ENCODE data around the gene TATDN2.

The TATDN2 gene

GRCh38 chr3:10248184-10248983 is at the start of gene TATDN2:
Gene TATDN2 (plus strand): TSS chr3:10248459. CDS start chr3:10249201, 742 bp downstream.
- in situ Hi-C loops (cut with MboI; ENCODE audit: low sequenced_read_pairs): no loop called here

GRCh38 chr3:10198761-10199649 is 49.3 kb upstream of the TATDN2 start:
- in situ Hi-C loops (cut with MboI; ENCODE audit: low sequenced_read_pairs): no loop called here

- in situ Hi-C loops (cut with MboI; ENCODE audit: low sequenced_read_pairs): no loop called here
Observed at GRCh38 chr3:10204921-10205320, 43.3 kb upstream of the TATDN2 start.

- in situ Hi-C loops (cut with MboI; ENCODE audit: low sequenced_read_pairs): no loop called here
Observed at GRCh38 chr3:10205451-10206165, 42.7 kb upstream of the TATDN2 start.

- in situ Hi-C loops (cut with MboI; ENCODE audit: low sequenced_read_pairs): no loop called here
Observed at GRCh38 chr3:10206166-10206511, 42.1 kb upstream of the TATDN2 start.

GRCh38 chr3:10213156-10213792 is 35.0 kb upstream of the TATDN2 start:
- in situ Hi-C loops (cut with MboI; ENCODE audit: low sequenced_read_pairs): no loop called here

- in situ Hi-C loops (cut with MboI; ENCODE audit: low sequenced_read_pairs): no loop called here
Observed at GRCh38 chr3:10215578-10216368, 32.5 kb upstream of the TATDN2 start.

GRCh38 chr3:10217359-10217758 is 30.9 kb upstream of the TATDN2 start:
- in situ Hi-C loops (cut with MboI; ENCODE audit: low sequenced_read_pairs): no loop called here

- in situ Hi-C loops (cut with MboI; ENCODE audit: low sequenced_read_pairs): no loop called here
Observed at GRCh38 chr3:10219737-10220136, 28.5 kb upstream of the TATDN2 start.

GRCh38 chr3:10223676-10224639 is 24.3 kb upstream of the TATDN2 start:
- in situ Hi-C loops (cut with MboI; ENCODE audit: low sequenced_read_pairs): no loop called here

- in situ Hi-C loops (cut with MboI; ENCODE audit: low sequenced_read_pairs): no loop called here
Observed at GRCh38 chr3:10224794-10225665, 23.2 kb upstream of the TATDN2 start.

- in situ Hi-C loops (cut with MboI; ENCODE audit: low sequenced_read_pairs): no loop called here
Observed at GRCh38 chr3:10226293-10226692, 22.0 kb upstream of the TATDN2 start.

- in situ Hi-C loops (cut with MboI; ENCODE audit: low sequenced_read_pairs): no loop called here
Observed at GRCh38 chr3:10228248-10228950, 19.9 kb upstream of the TATDN2 start.

- in situ Hi-C loops (cut with MboI; ENCODE audit: low sequenced_read_pairs): no loop called here
Observed at GRCh38 chr3:10229576-10229975, 18.7 kb upstream of the TATDN2 start.

GRCh38 chr3:10232137-10232536 is 16.1 kb upstream of the TATDN2 start:
- in situ Hi-C loops (cut with MboI; ENCODE audit: low sequenced_read_pairs): no loop called here

- in situ Hi-C loops (cut with MboI; ENCODE audit: low sequenced_read_pairs): no loop called here
Observed at GRCh38 chr3:10233988-10234387, 14.3 kb upstream of the TATDN2 start.

GRCh38 chr3:10234526-10235230 is 13.6 kb upstream of the TATDN2 start:
- in situ Hi-C loops (cut with MboI; ENCODE audit: low sequenced_read_pairs): no loop called here

All from hTERT RPE-1 (cell line).